HFF-Myc (cell line): ENCODE data around the gene KCNMA1.

Source experiments
- DNase-seq: peaks from one replicate; pipeline ENCODE4 v3.0.0-alpha.2; 2011; ENCODE audit warnings: low read depth; ENCODE audit errors: extremely low read depth
- H3K4me3 ChIP-seq: replicated peaks from 2 replicates; pipeline ENCODE4 v1.5.1; 2011; ENCODE audit warnings: low read depth, mild to moderate bottlenecking, control low read depth, low read length
- TF ChIP-seq, protein P1 (sequence below): IDR thresholded peaks from 2 replicates; pipeline ENCODE4 v1.5.1; 2012; ENCODE audit warnings: mild to moderate bottlenecking, low read depth, low read length, control low read depth; ENCODE audit errors: missing control alignments

Gene KCNMA1

DNA sequence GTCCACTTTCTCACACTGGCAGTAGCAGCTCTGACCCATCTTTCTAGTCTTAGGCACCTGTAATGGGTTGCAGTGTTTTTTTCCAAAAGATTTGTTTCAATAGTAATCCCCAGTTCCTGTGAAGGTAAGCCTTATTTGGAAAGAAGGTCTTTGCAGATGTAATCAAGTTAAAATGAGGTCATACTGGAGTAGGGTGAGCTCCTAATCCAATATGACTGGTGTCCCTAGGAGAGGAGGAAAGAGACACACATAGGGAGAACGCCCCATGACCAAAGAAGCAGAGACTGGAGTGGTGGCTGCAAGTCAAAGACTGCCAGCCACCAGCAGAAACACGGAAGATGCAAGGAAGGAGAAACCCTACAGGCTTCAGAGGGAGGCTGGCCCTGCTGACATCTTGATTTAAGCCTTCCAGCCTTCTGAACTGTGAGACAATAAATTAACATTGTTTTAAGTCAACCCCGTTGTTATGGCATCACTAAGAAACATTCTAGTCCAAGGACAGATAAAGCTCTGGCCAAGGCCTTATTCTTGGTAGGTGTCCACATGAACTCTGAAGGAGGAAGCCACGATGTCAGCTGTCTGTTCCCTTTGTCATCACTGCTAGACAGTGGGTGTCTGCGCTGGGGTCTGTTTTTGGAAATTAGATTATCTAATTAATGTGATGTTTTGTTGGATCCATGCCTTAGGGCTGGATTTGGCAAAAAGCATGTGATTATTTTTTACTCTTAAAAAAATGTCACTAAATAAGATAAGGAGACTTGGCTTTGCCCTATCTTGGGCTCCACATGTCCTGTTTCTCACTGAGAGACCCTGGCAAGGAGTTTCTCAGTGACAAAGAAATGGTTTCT is 214.9 kb downstream of the KCNMA1 start:
- TF ChIP-seq, protein P1, sequence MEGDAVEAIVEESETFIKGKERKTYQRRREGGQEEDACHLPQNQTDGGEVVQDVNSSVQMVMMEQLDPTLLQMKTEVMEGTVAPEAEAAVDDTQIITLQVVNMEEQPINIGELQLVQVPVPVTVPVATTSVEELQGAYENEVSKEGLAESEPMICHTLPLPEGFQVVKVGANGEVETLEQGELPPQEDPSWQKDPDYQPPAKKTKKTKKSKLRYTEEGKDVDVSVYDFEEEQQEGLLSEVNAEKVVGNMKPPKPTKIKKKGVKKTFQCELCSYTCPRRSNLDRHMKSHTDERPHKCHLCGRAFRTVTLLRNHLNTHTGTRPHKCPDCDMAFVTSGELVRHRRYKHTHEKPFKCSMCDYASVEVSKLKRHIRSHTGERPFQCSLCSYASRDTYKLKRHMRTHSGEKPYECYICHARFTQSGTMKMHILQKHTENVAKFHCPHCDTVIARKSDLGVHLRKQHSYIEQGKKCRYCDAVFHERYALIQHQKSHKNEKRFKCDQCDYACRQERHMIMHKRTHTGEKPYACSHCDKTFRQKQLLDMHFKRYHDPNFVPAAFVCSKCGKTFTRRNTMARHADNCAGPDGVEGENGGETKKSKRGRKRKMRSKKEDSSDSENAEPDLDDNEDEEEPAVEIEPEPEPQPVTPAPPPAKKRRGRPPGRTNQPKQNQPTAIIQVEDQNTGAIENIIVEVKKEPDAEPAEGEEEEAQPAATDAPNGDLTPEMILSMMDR, result no peak
- no peak overlapping the region for H3K4me3 ChIP-seq
- DNase-seq, result no peak

- no peak for DNase-seq
These were observed 216.0 kb downstream of the KCNMA1 start for GRCh38 chr10:77421591-77421990.

GRCh38 chr10:77420947-77421523 is 216.6 kb downstream of the KCNMA1 start:
- DNase-seq, result no peak
- TF ChIP-seq, protein P1, result no peak
- no peak overlapping the region for H3K4me3 ChIP-seq

More at GRCh38 chr10:77421591-77421990, 216.0 kb downstream of the KCNMA1 start:
- TF ChIP-seq, protein P1, result no peak
- no peak overlapping the region for H3K4me3 ChIP-seq

DNA sequence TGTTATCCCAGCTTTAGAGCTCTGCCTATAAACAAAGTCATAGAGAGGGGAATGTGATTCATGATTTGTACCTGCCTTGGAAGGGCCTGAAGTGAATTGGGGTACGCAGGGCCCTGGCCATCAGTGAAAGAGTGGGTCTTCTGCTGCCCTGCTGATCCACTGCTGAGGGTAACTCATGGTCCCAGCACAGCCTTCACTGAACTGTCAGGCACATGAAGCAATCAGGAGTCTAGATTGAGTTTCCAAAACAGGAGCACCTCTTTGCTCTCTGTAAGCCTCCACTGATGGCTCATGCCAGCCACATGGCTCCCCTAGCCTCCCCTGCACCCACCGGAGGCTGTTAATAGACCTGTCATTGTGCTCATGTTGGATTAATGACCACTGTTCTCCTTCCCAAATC is 217.6 kb downstream of the KCNMA1 start:
- no peak overlapping the region for H3K4me3 ChIP-seq
- TF ChIP-seq, protein P1, result no peak
- DNase-seq, result no peak

- TF ChIP-seq, protein P1, result no peak
These were observed 218.6 kb downstream of the KCNMA1 start for GRCh38 chr10:77419056-77419455.

DNA sequence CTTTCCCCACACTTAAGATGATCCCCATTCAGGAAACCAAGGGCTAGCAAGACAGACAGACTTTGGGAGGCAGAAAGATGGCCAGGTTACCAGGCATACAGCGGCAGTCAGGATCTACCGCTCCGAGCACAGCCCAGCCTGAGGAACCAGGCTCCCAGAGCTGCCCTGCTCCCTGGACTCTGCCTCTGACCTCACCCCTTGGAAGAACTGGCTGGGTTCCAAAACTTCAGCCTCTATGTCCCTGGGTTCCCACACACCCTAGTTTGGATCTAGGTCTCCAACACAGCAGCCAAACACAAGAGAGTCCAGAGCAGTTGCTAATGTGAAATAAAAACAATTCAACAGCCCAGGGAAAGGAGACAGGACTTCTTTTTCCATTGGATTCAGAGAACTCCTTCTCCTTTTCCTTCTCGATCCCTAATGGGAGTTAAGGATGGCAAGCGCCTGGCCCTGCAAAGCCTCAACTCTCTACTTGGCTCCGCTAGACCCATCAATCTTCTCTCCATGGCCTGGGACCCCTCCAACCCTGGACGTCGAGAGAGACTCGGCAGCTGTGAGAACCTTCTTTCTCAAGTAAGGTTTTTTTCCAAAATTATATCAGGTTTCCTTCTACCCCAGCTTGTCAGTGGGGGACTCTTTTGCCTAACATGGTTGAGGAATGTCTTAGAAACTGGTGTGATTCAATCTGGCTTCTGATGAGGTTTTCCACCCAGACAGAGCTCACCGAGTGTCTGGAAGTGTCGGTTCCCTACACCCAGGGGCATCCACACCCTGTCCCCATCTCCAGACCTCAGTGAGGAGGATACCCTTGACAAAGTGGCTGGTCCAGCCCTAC is 219.6 kb downstream of the KCNMA1 start:
- TF ChIP-seq, protein P1, result no peak
- H3K4me3 ChIP-seq, result no peak overlapping the region
- DNase-seq, result no peak

More at GRCh38 chr10:77419056-77419455, 218.6 kb downstream of the KCNMA1 start:
- DNase-seq, result no peak
- no peak overlapping the region for H3K4me3 ChIP-seq
